ENCODE results near the gene DNASE1L1.

DNASE1L1 gene

GRCh38 chrX:154380787-154381186, 28.3 kb downstream of the DNASE1L1 start:
- no peak for FAIRE-seq

DNA sequence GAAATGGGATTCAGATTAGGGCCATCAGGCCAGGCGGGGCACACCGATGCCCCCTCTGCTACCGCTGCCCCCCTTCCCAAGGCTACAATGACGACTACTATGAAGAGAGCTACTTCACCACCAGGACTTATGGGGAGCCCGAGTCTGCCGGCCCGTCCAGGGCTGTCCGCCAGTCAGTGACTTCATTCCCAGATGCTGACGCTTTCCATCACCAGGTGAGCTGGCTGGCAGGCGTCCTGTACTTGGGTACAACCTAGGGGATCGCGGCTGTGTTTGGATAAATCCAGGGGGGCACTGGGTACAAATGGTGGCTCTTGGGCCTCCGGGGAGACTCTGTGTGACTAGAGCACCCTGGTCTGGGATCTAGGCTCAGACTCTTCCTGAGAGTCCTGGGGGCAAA, 28.9 kb downstream of the DNASE1L1 start:
- no peak for FAIRE-seq

GRCh38 chrX:154379569-154379951, 29.5 kb downstream of the DNASE1L1 start:
- no peak for FAIRE-seq

DNA sequence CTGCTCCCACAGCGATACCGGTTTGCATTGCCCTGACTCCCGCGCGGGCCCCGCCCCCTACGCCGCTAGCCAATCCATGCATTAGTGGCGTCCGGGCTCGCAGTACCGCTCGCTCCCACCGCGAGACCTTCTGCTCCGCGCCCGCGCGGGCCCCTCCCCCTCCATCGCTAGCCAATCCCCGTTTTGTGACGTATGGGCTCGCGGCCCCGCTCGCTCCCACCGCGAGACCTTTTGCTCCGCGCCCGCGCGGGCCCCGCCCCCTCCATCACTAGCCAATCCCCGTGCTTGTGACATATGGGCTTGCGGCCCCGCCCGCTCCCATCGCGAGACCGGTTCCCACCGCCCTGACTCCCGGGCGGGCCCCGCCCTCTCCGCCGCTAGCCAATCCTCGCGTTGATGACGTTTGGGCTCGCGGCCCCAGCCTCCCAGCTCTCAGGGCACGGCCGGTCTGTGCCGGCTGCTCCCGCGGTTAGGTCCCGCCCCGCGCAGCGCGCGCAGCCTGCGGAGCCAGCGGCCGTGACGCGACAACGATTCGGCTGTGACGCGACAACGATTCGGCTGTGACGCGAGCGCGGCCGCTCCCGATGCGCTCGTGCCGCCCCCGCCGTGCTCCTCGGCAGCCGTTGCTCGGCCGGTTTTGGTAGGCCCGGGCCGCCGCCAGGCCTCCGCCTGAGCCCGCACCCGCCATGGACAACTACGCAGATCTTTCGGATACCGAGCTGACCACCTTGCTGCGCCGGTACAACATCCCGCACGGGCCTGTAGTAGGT, 30.1 kb downstream of the DNASE1L1 start, which contains the start of gene EMD:
Gene EMD, plus strand, starts transcription at position 497 of the 770 bp plus-strand sequence. Its CDS starts 190 bp downstream, at position 687.
- FAIRE-seq, result peak; percentile 84

- FAIRE-seq, result no peak
These were observed 30.8 kb downstream of the DNASE1L1 start for GRCh38 chrX:154378059-154378798.

DNA sequence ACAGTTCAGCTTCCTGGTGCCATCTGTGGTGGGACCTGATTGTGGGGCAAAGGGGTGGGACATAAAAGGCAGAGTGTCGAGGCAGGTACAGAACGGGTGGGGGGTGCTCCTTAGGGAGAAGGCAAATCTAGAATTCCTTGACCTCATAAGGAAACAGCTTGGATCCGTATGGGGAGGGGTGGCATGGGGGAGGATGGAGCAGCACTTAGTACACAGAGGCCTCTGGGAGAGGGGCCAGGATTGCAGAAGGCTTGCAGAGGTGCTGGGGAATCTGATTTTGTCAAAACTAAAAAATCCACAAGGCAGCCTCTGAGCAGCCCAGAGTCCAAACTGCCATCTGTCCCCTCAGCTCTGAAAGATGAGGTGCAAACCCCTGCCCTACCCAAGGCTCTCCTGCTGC, 32.3 kb downstream of the DNASE1L1 start:
- FAIRE-seq, result no peak

- no peak for FAIRE-seq
These were observed 33.9 kb downstream of the DNASE1L1 start for GRCh38 chrX:154375156-154375504.

GRCh38 chrX:154374313-154375155, 34.5 kb downstream of the DNASE1L1 start, which contains the start of gene FLNA:
Gene FLNA, minus strand, starts transcription at chrX:154374634. Its CDS starts 3,389 bp downstream, at chrX:154371245.
- FAIRE-seq, result no peak

DNA sequence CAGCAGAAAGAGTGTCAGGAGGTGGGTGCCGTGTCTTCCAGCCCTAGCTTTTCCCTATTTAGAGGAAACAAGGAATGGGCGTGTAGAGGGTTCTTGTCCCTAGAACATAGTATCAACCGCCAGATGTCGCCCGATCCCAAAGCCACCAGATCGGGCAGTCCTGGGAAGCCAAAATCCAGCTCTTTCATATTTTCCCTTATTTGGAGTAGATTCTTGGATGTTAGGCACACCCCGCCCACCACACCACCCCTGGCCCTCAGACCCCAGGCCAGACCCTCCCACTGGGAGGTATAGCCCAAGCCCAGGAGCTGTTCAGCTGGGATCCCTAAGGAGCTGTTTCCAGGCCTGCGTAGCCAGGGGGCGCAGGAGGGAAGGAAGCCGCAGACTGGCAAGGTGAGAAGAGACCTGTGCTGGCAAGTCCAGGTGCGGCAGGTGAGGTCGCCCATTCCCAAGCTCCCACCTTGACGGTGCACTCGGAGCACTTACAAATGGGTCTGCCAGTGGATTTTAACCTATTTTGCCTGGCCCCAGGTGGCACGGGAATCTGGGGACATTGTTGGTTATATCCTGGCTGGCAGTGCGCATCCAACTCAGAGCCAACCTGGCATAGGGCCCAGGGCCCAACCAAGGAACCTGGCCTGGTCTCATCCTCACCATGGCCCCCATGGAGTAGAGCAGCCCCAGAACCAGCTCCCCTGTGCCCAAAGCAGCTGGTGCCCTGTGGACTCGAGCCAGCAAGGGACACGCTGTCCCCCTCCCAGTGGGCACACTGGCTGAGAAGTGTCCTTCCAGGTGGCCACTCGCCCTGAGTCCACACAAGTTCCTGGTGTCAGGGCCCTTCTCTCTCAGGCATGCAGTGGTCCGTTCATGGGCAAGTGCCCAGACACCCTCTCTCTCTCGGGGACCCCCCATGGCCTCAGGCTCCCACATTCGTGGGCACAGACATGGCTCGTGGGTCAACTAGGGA, 35.4 kb downstream of the DNASE1L1 start:
- FAIRE-seq, result no peak

GRCh38 chrX:154372612-154373022, 36.4 kb downstream of the DNASE1L1 start:
- FAIRE-seq, result no peak

GRCh38 chrX:154371789-154372300, 37.2 kb downstream of the DNASE1L1 start:
- no peak for FAIRE-seq

GRCh38 chrX:154371017-154371788, 37.9 kb downstream of the DNASE1L1 start:
- no peak for FAIRE-seq

DNA sequence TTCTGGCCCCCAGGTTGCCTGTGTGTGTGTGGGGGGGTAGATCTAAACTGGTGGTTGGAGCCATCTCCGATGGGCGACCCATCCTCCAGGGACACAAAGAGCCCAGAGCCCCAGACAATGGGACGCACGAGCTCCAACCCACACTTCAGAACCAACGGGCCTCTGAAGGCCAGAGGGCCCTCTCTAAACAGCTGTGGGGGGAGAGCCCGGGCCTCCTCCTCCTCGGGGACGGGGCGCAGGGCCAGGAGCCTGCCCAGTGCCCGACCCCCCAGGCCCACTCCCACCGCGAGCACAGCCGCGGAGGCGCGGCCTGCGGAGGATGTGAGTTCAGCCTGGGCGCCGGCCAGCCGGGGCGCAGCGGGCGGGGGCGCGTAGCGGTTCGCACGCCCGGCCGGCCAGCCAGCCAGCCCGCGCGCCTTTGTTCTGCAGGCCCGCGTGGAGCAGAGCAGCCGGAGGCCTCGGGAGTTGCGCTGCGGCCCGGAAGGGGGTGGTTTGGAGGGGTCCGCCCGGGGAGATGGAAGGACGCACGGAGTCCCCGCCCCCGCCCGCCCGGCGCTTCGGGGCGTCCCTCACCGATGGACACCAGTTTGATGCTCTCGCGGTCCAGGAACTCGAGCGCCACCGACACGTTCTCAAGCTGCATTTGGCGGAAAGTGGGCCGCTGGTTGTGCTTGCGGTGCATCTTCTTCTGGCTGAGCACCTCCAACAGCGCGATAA, 38.6 kb downstream of the DNASE1L1 start:
- FAIRE-seq, result no peak

- FAIRE-seq, result peak; percentile 45
These were observed 39.4 kb downstream of the DNASE1L1 start for GRCh38 chrX:154369449-154370299.

- FAIRE-seq, result no peak
These were observed 40.2 kb downstream of the DNASE1L1 start for GRCh38 chrX:154368630-154369448.

- FAIRE-seq, result no peak
These were observed 41.4 kb downstream of the DNASE1L1 start for GRCh38 chrX:154367474-154368308.

DNA sequence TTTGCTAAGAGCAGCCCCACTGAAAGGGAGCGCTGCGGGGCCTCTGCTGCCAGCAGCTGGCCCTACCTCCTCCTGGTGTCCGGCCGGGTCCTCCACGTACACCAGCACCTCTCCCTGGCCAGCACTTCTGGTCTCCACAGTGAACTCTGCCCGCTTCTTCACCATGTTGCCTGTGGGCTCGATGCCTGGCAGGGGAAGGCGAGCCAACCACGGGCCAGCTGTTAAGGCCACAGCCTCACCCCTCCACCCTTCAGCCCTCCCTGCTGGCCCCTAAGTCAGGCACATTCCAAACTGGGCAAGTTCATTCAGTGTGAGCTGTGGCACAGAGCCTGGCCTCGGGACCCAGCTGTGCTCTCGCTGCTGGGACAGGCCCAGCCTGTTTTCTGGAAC, 42.4 kb downstream of the DNASE1L1 start:
- no peak for FAIRE-seq
